ENCODE measurements around the gene DAPK3.

GRCh38 chr19:4012975-4013634 lies 42.2 kb upstream of the DAPK3 start:
- TF ChIP-seq CTCF (tag by site-specific recombination; IDR thresholded peaks at IDR 0.05) (no peak), ZNF114 (tag by site-specific recombination; IDR thresholded peaks at IDR 0.05) (no peak), ZEB2 (tag by site-specific recombination; IDR thresholded peaks at IDR 0.05) (no peak), ZBTB21 (tag by site-specific recombination; IDR thresholded peaks at IDR 0.05) (no peak), ZBTB17 (tag by site-specific recombination; IDR thresholded peaks at IDR 0.05) (no peak), ZBTB8A (tag by site-specific recombination; IDR thresholded peaks at IDR 0.05) (no peak)
- TF ChIP-seq, protein P1, sequence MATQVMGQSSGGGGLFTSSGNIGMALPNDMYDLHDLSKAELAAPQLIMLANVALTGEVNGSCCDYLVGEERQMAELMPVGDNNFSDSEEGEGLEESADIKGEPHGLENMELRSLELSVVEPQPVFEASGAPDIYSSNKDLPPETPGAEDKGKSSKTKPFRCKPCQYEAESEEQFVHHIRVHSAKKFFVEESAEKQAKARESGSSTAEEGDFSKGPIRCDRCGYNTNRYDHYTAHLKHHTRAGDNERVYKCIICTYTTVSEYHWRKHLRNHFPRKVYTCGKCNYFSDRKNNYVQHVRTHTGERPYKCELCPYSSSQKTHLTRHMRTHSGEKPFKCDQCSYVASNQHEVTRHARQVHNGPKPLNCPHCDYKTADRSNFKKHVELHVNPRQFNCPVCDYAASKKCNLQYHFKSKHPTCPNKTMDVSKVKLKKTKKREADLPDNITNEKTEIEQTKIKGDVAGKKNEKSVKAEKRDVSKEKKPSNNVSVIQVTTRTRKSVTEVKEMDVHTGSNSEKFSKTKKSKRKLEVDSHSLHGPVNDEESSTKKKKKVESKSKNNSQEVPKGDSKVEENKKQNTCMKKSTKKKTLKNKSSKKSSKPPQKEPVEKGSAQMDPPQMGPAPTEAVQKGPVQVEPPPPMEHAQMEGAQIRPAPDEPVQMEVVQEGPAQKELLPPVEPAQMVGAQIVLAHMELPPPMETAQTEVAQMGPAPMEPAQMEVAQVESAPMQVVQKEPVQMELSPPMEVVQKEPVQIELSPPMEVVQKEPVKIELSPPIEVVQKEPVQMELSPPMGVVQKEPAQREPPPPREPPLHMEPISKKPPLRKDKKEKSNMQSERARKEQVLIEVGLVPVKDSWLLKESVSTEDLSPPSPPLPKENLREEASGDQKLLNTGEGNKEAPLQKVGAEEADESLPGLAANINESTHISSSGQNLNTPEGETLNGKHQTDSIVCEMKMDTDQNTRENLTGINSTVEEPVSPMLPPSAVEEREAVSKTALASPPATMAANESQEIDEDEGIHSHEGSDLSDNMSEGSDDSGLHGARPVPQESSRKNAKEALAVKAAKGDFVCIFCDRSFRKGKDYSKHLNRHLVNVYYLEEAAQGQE (tag by site-specific recombination; IDR thresholded peaks at IDR 0.05) = no peak
